OCI-LY1 (cell line): ENCODE results near the gene CCDC28A.
"Not testable (repeated sequence)": the region's sequence is repeated elsewhere in the genome, so short reads cannot be mapped to it uniquely, and the experiment has no call there.

Source experiments
- H2AFZ ChIP-seq: fragments of 200-600 bp; sonication (generic), shearing (Covaris generic); 2 replicates; pipeline ENCODE4 v1.6.0; 2014; ENCODE audit warnings: antibody characterized with exemption, mild to moderate bottlenecking, low read length
- H3F3A ChIP-seq: fragments of 200-600 bp; sonication (generic), shearing (Covaris generic); 2 replicates; pipeline ENCODE4 v1.6.0; 2014; ENCODE audit warnings: mild to moderate bottlenecking, antibody characterized with exemption, low read length, moderate library complexity; ENCODE audit not compliant: insufficient read depth
- H3K27ac ChIP-seq: fragments of 200-600 bp; sonication (generic); 2 replicates; pipeline ENCODE4 v1.5.1; 2014; ENCODE audit warnings: low read length, mixed run types, mild to moderate bottlenecking, low read depth; ENCODE audit not compliant: poor library complexity, severe bottlenecking
- H3K27me3 ChIP-seq: fragments of 200-600 bp; sonication (generic); 2 replicates; pipeline ENCODE4 v1.6.0; 2014; ENCODE audit warnings: antibody characterized with exemption, mild to moderate bottlenecking, low read length, moderate library complexity; ENCODE audit not compliant: insufficient read depth
- H3K36me3 ChIP-seq: fragments of 200-600 bp; sonication (generic); 2 replicates; pipeline ENCODE4 v1.6.1; 2014; ENCODE audit warnings: mild to moderate bottlenecking, antibody characterized with exemption, low read length, moderate library complexity, mixed read lengths; ENCODE audit not compliant: insufficient read depth
- H3K4me1 ChIP-seq: fragments of 200-600 bp; sonication (generic); 2 replicates; pipeline ENCODE4 v1.5.1; 2014; ENCODE audit warnings: mild to moderate bottlenecking, low read length, moderate library complexity; ENCODE audit not compliant: insufficient read depth, severe bottlenecking
- H3K4me2 ChIP-seq: fragments of 200-600 bp; sonication (generic), shearing (Covaris generic); 2 replicates; pipeline ENCODE4 v1.6.1; 2014; ENCODE audit warnings: low read length
- H3K4me3 ChIP-seq: fragments of 200-600 bp; sonication (generic); 2 replicates; pipeline ENCODE4 v1.5.1; 2014; ENCODE audit warnings: low read length, low read depth, mild to moderate bottlenecking, mixed read lengths; ENCODE audit not compliant: poor library complexity, severe bottlenecking
- H3K79me2 ChIP-seq: fragments of 200-600 bp; shearing (Covaris generic); 2 replicates; pipeline ENCODE4 v1.6.1; 2016; ENCODE audit warnings: mixed run types, low read length, mixed read lengths; ENCODE audit not compliant: insufficient read depth
- H3K9ac ChIP-seq: fragments of 200-600 bp; sonication (generic), shearing (Covaris generic); 2 replicates; pipeline ENCODE4 v1.6.1; 2014; ENCODE audit warnings: mild to moderate bottlenecking, low read length, mixed read lengths
- H3K9me2 ChIP-seq: fragments of 200-600 bp; sonication (generic), shearing (Covaris generic); 2 replicates; pipeline ENCODE4 v1.6.1; 2014; ENCODE audit warnings: low read depth, mild to moderate bottlenecking, low read length, mixed read lengths
- H3K9me3 ChIP-seq: fragments of 200-600 bp; shearing (Covaris generic); 2 replicates; pipeline ENCODE4 v1.6.1; 2014; ENCODE audit warnings: low read length, mixed read lengths
- H4K20me1 ChIP-seq: fragments of 200-600 bp; sonication (generic), shearing (Covaris generic); 2 replicates; pipeline ENCODE4 v1.6.0; 2016; ENCODE audit warnings: mild to moderate bottlenecking, low read length; ENCODE audit not compliant: insufficient read depth
- CTCF ChIP-seq: fragments of 200-600 bp; sonication (generic), shearing (Covaris generic); IDR thresholded peaks from 2 replicates; pipeline ENCODE4 v1.5.1; 2017; ENCODE audit warnings: mild to moderate bottlenecking, antibody characterized with exemption, low read length, moderate library complexity, mixed read lengths
- EZH2 ChIP-seq: fragments of 200-600 bp; sonication (generic), shearing (Covaris generic); IDR thresholded peaks from 2 replicates; pipeline ENCODE4 v1.8.0; 2017; ENCODE audit warnings: borderline replicate concordance, mixed run types, mild to moderate bottlenecking, antibody characterized with exemption, low read length, moderate library complexity, mixed read lengths

Gene CCDC28A

GRCh38 chr6:138726757-138727097 lies 46.8 kb upstream of the CCDC28A start:
- TF ChIP-seq EZH2: no peak
- no peak for TF ChIP-seq CTCF

GRCh38 chr6:138727182-138727581 lies 46.4 kb upstream of the CCDC28A start:
- H3F3A ChIP-seq: no peaks in the 10 kb centered on the region
- no peak overlapping the region for H3K4me3 ChIP-seq
- H3K4me1 ChIP-seq: no peaks in the 10 kb centered on the region
- no peak overlapping the region for H3K27ac ChIP-seq
- H4K20me1 ChIP-seq: no peaks in the 10 kb centered on the region
- H3K9ac ChIP-seq: no peak overlapping the region
- no peak overlapping the region for H2AFZ ChIP-seq
- H3K9me3 ChIP-seq: no peaks in the 10 kb centered on the region
- no peak for TF ChIP-seq EZH2
- TF ChIP-seq CTCF: no peak
- no peaks in the 10 kb centered on the region for H3K79me2 ChIP-seq
- no peaks in the 10 kb centered on the region for H3K36me3 ChIP-seq
- H3K27me3 ChIP-seq: no peaks in the 10 kb centered on the region
- H3K4me2 ChIP-seq: no peak overlapping the region
- no peaks in the 10 kb centered on the region for H3K9me2 ChIP-seq

More at GRCh38 chr6:138726757-138727097, 46.8 kb upstream of the CCDC28A start:
- Histone ChIP-seq H3K4me2 (no peak overlapping the region), H3K79me2 (no peaks in the 10 kb centered on the region), H3K36me3 (no peaks in the 10 kb centered on the region), H3K4me3 (no peak overlapping the region), H3K9ac (no peak overlapping the region), H3K9me2 (no peaks in the 10 kb centered on the region), H3K4me1 (no peaks in the 10 kb centered on the region), H3F3A (no peaks in the 10 kb centered on the region), H3K27me3 (no peaks in the 10 kb centered on the region), H4K20me1 (no peaks in the 10 kb centered on the region), H3K27ac (no peak overlapping the region), H2AFZ (no peak overlapping the region), H3K9me3 (no peaks in the 10 kb centered on the region)

GRCh38 chr6:138728662-138729061 lies 44.9 kb upstream of the CCDC28A start:
- Histone ChIP-seq H4K20me1 (no peaks in the 10 kb centered on the region), H3K4me2 (no peak overlapping the region), H3K9me2 (no peaks in the 10 kb centered on the region), H3K27me3 (no peaks in the 10 kb centered on the region), H3K4me3 (no peak overlapping the region), H3K9ac (no peak overlapping the region), H3F3A (no peaks in the 10 kb centered on the region), H3K79me2 (no peaks in the 10 kb centered on the region), H3K36me3 (no peaks in the 10 kb centered on the region), H3K27ac (no peak overlapping the region), H2AFZ (no peak overlapping the region), H3K4me1 (no peaks in the 10 kb centered on the region), H3K9me3 (no peaks in the 10 kb centered on the region)
- TF ChIP-seq CTCF (no peak), EZH2 (no peak)

GRCh38 chr6:138730037-138730436 lies 43.5 kb upstream of the CCDC28A start:
- H3K79me2 ChIP-seq, H3K27me3 ChIP-seq, H2AFZ ChIP-seq, H3F3A ChIP-seq, H3K27ac ChIP-seq, H3K9me2 ChIP-seq, H3K9ac ChIP-seq, H3K4me3 ChIP-seq, H3K36me3 ChIP-seq, H3K9me3 ChIP-seq, H3K4me1 ChIP-seq, H3K4me2 ChIP-seq, H4K20me1 ChIP-seq: not testable (repeated sequence)
